Skin epidermis (tissue), 12 donors: ENCODE data around the gene ERP29.

Experiments
- H3K27ac ChIP-seq, 21 experiments: fragments of 200-600 bp; sonication (generic) in 11 of 21; one replicate each; pipeline ENCODE4 v1.5.0; 2020; ENCODE audit warnings: mild to moderate bottlenecking in 3 of 21, inconsistent platforms in 2 of 21, moderate library complexity in 2 of 21
- H3K4me3 ChIP-seq, 7 experiments: fragments of 200-600 bp; sonication (generic) in 2 of 7; one replicate each; pipeline ENCODE4 v1.5.0; 2020; ENCODE audit warnings: inconsistent platforms in 2 of 7, mild to moderate bottlenecking in 2 of 7, moderate library complexity in 1 of 7

Gene ERP29

GRCh38 chr12:112012775-112013600 lies at the start of gene ERP29, which contains the start of gene TMEM116:
TSS of gene ERP29 (plus strand) at chr12:112013426. CDS start at chr12:112013466, 40 bp downstream.
TSS of gene TMEM116 (minus strand) at chr12:112013165. CDS start at chr12:112005270, 7,895 bp downstream.
- peak within 1 kb of the TSS; percentile 50 to 98 (median 94) for H3K27ac ChIP-seq
- H3K4me3 ChIP-seq: peak within 1 kb of the TSS; percentile 73 to 99 (median 95)

- no peak overlapping the region for H3K27ac ChIP-seq
- no peak overlapping the region for H3K4me3 ChIP-seq
These were observed 48.3 kb upstream of the ERP29 start for GRCh38 chr12:111964935-111965334.

GRCh38 chr12:111971800-111972199 lies 41.4 kb upstream of the ERP29 start:
- Histone ChIP-seq H3K4me3 (no peak overlapping the region), H3K27ac (no peak overlapping the region)

- H3K4me3 ChIP-seq: no peak overlapping the region
- no peak overlapping the region for H3K27ac ChIP-seq
These were observed 37.9 kb upstream of the ERP29 start for GRCh38 chr12:111975161-111975931.

- Histone ChIP-seq H3K27ac (peak overlapping the region in 1 of 21 experiments; percentile 35), H3K4me3 (no peak overlapping the region)
These were observed 36.9 kb upstream of the ERP29 start for GRCh38 chr12:111976291-111976690.

GRCh38 chr12:111976860-111977259 lies 36.4 kb upstream of the ERP29 start:
- Histone ChIP-seq H3K4me3 (no peak overlapping the region), H3K27ac (no peak overlapping the region)

- Histone ChIP-seq H3K27ac (no peak overlapping the region), H3K4me3 (no peak overlapping the region)
These were observed 34.7 kb upstream of the ERP29 start for GRCh38 chr12:111978545-111978944.

GRCh38 chr12:111980598-111980997 lies 32.6 kb upstream of the ERP29 start:
- H3K4me3 ChIP-seq: no peak overlapping the region
- no peak overlapping the region for H3K27ac ChIP-seq

GRCh38 chr12:111981987-111982386 lies 31.2 kb upstream of the ERP29 start:
- Histone ChIP-seq H3K4me3 (no peak overlapping the region), H3K27ac (no peak overlapping the region)

- no peak overlapping the region for H3K4me3 ChIP-seq
- H3K27ac ChIP-seq: no peak overlapping the region
These were observed 28.4 kb upstream of the ERP29 start for GRCh38 chr12:111984820-111985219.

- H3K27ac ChIP-seq: peak overlapping the region in 2 of 21 experiments; percentile 27 to 88
- no peak overlapping the region for H3K4me3 ChIP-seq
These were observed 21.7 kb upstream of the ERP29 start for GRCh38 chr12:111991535-111991934.

GRCh38 chr12:111991946-111992345 lies 21.3 kb upstream of the ERP29 start:
- Histone ChIP-seq H3K4me3 (no peak overlapping the region), H3K27ac (peak overlapping the region in 2 of 21 experiments; percentile 27 to 88)

GRCh38 chr12:111992464-111992863 lies 20.8 kb upstream of the ERP29 start:
- H3K4me3 ChIP-seq: no peak overlapping the region
- peak overlapping the region in 2 of 21 experiments; percentile 79 to 88 for H3K27ac ChIP-seq

GRCh38 chr12:111993292-111994150 lies 19.7 kb upstream of the ERP29 start:
- Histone ChIP-seq H3K27ac (peak overlapping the region in 10 of 21 experiments; percentile 24 to 88 (median 54)), H3K4me3 (peak overlapping the region in 4 of 7 experiments; percentile 6 to 27 (median 19))

- H3K27ac ChIP-seq: peak overlapping the region in 11 of 21 experiments; percentile 24 to 88 (median 51)
- H3K4me3 ChIP-seq: peak overlapping the region; percentile 5 to 27 (median 14)
These were observed 18.8 kb upstream of the ERP29 start for GRCh38 chr12:111994211-111995111.

GRCh38 chr12:111995782-111996480 lies 17.3 kb upstream of the ERP29 start:
- peak overlapping the region in 3 of 21 experiments; percentile 18 to 88 (median 24) for H3K27ac ChIP-seq
- no peak overlapping the region for H3K4me3 ChIP-seq

- H3K27ac ChIP-seq: peak overlapping the region in 1 of 21 experiments; percentile 45
- no peak overlapping the region for H3K4me3 ChIP-seq
These were observed 15.9 kb upstream of the ERP29 start for GRCh38 chr12:111997300-111997699.

- no peak overlapping the region for H3K4me3 ChIP-seq
- H3K27ac ChIP-seq: peak overlapping the region in 1 of 21 experiments; percentile 45
These were observed 15.2 kb upstream of the ERP29 start for GRCh38 chr12:111998015-111998414.
